HFF-Myc (cell line): ENCODE data around the gene GGT6.

Experiments used
- DNase-seq: peaks from one replicate; pipeline ENCODE4 v3.0.0-alpha.2; 2011; ENCODE audit warnings: low read depth; ENCODE audit errors: extremely low read depth
- H3K4me3 ChIP-seq: replicated peaks from 2 replicates; pipeline ENCODE4 v1.5.1; 2011; ENCODE audit warnings: low read depth, mild to moderate bottlenecking, control low read depth, low read length
- CTCF ChIP-seq: IDR thresholded peaks from 2 replicates; pipeline ENCODE4 v1.5.1; 2012; ENCODE audit warnings: mild to moderate bottlenecking, low read depth, low read length, control low read depth; ENCODE audit errors: missing control alignments

GGT6 gene

GRCh38 chr17:4548061-4548461, 12.3 kb downstream of the GGT6 start:
- DNase-seq: no peak
- H3K4me3 ChIP-seq: no peak overlapping the region
- no peak for TF ChIP-seq CTCF

GRCh38 chr17:4547118-4547906, 13.1 kb downstream of the GGT6 start:
- TF ChIP-seq CTCF: no peak
- DNase-seq: no peak
- H3K4me3 ChIP-seq: no peak overlapping the region

- TF ChIP-seq CTCF: no peak
- no peak overlapping the region for H3K4me3 ChIP-seq
Measured at GRCh38 chr17:4545217-4545951, 15.0 kb downstream of the GGT6 start.

GRCh38 chr17:4544951-4545216, 15.5 kb downstream of the GGT6 start:
- TF ChIP-seq CTCF: no peak
- H3K4me3 ChIP-seq: no peak overlapping the region
- no peak for DNase-seq

More at GRCh38 chr17:4545217-4545951, 15.0 kb downstream of the GGT6 start:
- DNase-seq: no peak

GRCh38 chr17:4544135-4544950, 16.0 kb downstream of the GGT6 start:
- no peak for TF ChIP-seq CTCF
- DNase-seq: no peak
- H3K4me3 ChIP-seq: no peak overlapping the region

GRCh38 chr17:4543557-4544026, 16.8 kb downstream of the GGT6 start:
- no peak for TF ChIP-seq CTCF
- DNase-seq: no peak
- no peak overlapping the region for H3K4me3 ChIP-seq
